CD8-positive, alpha-beta memory T cell (primary cell): ENCODE results near the gene TAF1D. TPM values are rescaled to one million over a fixed set of nuclear protein-coding genes. Genes with fewer than 3 reads are reported as not detected.

Source experiments
- CTCF ChIA-PET: fragments of 350-600 bp; sonication (Branson Sonifier 250); formaldehyde crosslinking; loops from one replicate; lab custom pipeline; 2021; ENCODE audit warnings: antibody characterized with exemption; lab: Charles Lee
- POLR2A ChIA-PET: fragments of 350-600 bp; sonication (Branson Sonifier 250); formaldehyde crosslinking; loops from one replicate; lab custom pipeline; 2021; ENCODE audit warnings: antibody characterized with exemption; lab: Charles Lee
- DNase-seq, 5 donors: peaks; one replicate each; pipeline versions ENCODE4 v3.0.0 to v3.0.0-alpha.2; 2020 to 2022; ENCODE audit warnings: mixed read lengths in 1 of 5
- H3K27ac ChIP-seq: one replicate; pipeline ENCODE4 v1.7.0; 2013; ENCODE audit warnings: low read depth, mild to moderate bottlenecking, low read length, moderate library complexity
- H3K27me3 ChIP-seq: 2 replicates; pipeline ENCODE4 v1.7.0; 2013; ENCODE audit warnings: low read length, mild to moderate bottlenecking; ENCODE audit not compliant: insufficient read depth, poor library complexity, severe bottlenecking
- H3K36me3 ChIP-seq: 2 replicates; pipeline ENCODE4 v1.7.0; 2013; ENCODE audit warnings: mild to moderate bottlenecking, low read length, moderate library complexity; ENCODE audit not compliant: insufficient read depth
- H3K4me1 ChIP-seq: 2 replicates; pipeline ENCODE4 v1.7.0; 2013; ENCODE audit warnings: mild to moderate bottlenecking, low read length, moderate library complexity; ENCODE audit not compliant: insufficient read depth
- H3K4me3 ChIP-seq: 2 replicates; pipeline ENCODE4 v1.7.0; 2013; ENCODE audit warnings: mild to moderate bottlenecking, low read length
- H3K9me3 ChIP-seq: 2 replicates; pipeline ENCODE4 v1.7.0; 2013; ENCODE audit warnings: mild to moderate bottlenecking, low read length
- H3K27ac Mint-ChIP-seq, 8 donors: one replicate each; pipeline ENCODE4 v1.8.0; 2020 to 2021; ENCODE audit warnings: mixed read lengths in 8 of 8, mild to moderate bottlenecking in 6 of 8, inconsistent platforms in 3 of 8, moderate library complexity in 3 of 8
- H3K27me3 Mint-ChIP-seq, 2 donors: one replicate each; pipeline ENCODE4 v1.8.0; 2020 to 2021; ENCODE audit warnings: mixed read lengths in 2 of 2, mild to moderate bottlenecking in 1 of 2, moderate library complexity in 1 of 2
- H3K36me3 Mint-ChIP-seq, 3 donors: one replicate each; pipeline ENCODE4 v1.8.0; 2020 to 2021; ENCODE audit warnings: mixed read lengths in 3 of 3, inconsistent platforms in 1 of 3, mild to moderate bottlenecking in 1 of 3
- H3K4me1 Mint-ChIP-seq, 3 donors: one replicate each; pipeline ENCODE4 v1.8.0; 2020 to 2021; ENCODE audit warnings: mixed read lengths in 3 of 3, inconsistent platforms in 1 of 3, mild to moderate bottlenecking in 1 of 3
- H3K4me3 Mint-ChIP-seq, 7 donors: one replicate each; pipeline ENCODE4 v1.8.0; 2020 to 2021; ENCODE audit warnings: mixed read lengths in 7 of 7, mild to moderate bottlenecking in 6 of 7, moderate library complexity in 4 of 7, inconsistent platforms in 2 of 7
- H3K9me3 Mint-ChIP-seq, 5 donors: one replicate each; pipeline ENCODE4 v1.8.0; 2020 to 2022; ENCODE audit warnings: mixed read lengths in 5 of 5, mild to moderate bottlenecking in 3 of 5, moderate library complexity in 2 of 5, inconsistent platforms in 1 of 5
- polyA plus RNA-seq: library from polyadenylated mRNA; unstranded; fragments of 300-500 nt; fragmentation: Illumina TruSeq; gene quantifications from one replicate; pipeline ENCODE4 v1.2.3, GENCODE V29; 2021
- total RNA-seq, 2 experiments: library from RNA; stranded (reverse); gene quantifications; one replicate each; pipeline ENCODE4 v1.2.3, GENCODE V29; 2021

Gene TAF1D
- total and polyA plus RNA-seq, 3 experiments from 2014 or later, result 18.0 to 265 (median 249) TPM

- Histone ChIP-seq H3K27ac (no peak overlapping the region), H3K4me3 (peak overlapping the region; percentile 21), H3K9me3 (no peaks in the 10 kb centered on the region), H3K4me1 (peaks cover 76% of the 10 kb centered on the region), H3K27me3 (no peaks in the 10 kb centered on the region), H3K36me3 (peaks cover 52% of the 10 kb centered on the region)
- Mint-ChIP-seq H3K27me3 (peaks cover 0 to 5% of the 10 kb centered on the region in 2 donors), H3K27ac (peak overlapping the region; percentile 76 to 99 (median 90)), H3K4me3 (peak overlapping the region; percentile 88 to 100 (median 100)), H3K4me1 (peaks cover 78 to 88% (median 79%) of the 10 kb centered on the region in 3 donors), H3K9me3 (peaks cover 0 to 1% (median 0%) of the 10 kb centered on the region in 5 donors), H3K36me3 (peaks cover 0 to 82% (median 22%) of the 10 kb centered on the region in 3 donors)
- CTCF ChIA-PET, result interaction anchor here (1.3 to 1.7 kb wide), 3 partner anchors 45 to 77 kb away, joined by 3 to 6 read pairs (median 4); partner anchors contain the start of genes CEP295 and MED17
- POLR2A ChIA-PET, result interaction anchor here (0.5 to 4.6 kb wide), 2 partner anchors 20 to 46 kb away, joined by 4 to 93 read pairs; partner anchors contain the start of gene MED17
- DNase-seq, result no peak
These were observed 2.6 kb downstream of the TAF1D start for GRCh38 chr11:93738647-93739081.

GRCh38 chr11:93737904-93738612, 3.2 kb downstream of the TAF1D start:
- Histone ChIP-seq H3K4me1 (peaks cover 82% of the 10 kb centered on the region), H3K36me3 (peaks cover 58% of the 10 kb centered on the region), H3K9me3 (no peaks in the 10 kb centered on the region), H3K27ac (no peak overlapping the region), H3K27me3 (no peaks in the 10 kb centered on the region), H3K4me3 (peak overlapping the region; percentile 21)
- H3K27me3 Mint-ChIP-seq, result peaks cover 0 to 5% of the 10 kb centered on the region in 2 donors
- CTCF ChIA-PET, result interaction anchor here (1.3 to 1.7 kb wide), 3 partner anchors 46 to 76 kb away, joined by 3 to 6 read pairs (median 4); partner anchors contain the start of genes CEP295 and MED17
- peaks cover 82 to 93% (median 83%) of the 10 kb centered on the region in 3 donors for H3K4me1 Mint-ChIP-seq
- peak overlapping the region; percentile 88 to 100 (median 100) for H3K4me3 Mint-ChIP-seq
- peak overlapping the region; percentile 71 to 99 (median 90) for H3K27ac Mint-ChIP-seq
- peaks cover 0 to 1% (median 0%) of the 10 kb centered on the region in 5 donors for H3K9me3 Mint-ChIP-seq
- peaks cover 0 to 86% (median 24%) of the 10 kb centered on the region in 3 donors for H3K36me3 Mint-ChIP-seq
- POLR2A ChIA-PET, result interaction anchor here (0.6 to 4.6 kb wide), 2 partner anchors 47 to 1967 kb away, joined by 3 to 93 read pairs; partner anchors contain the start of gene MED17
- DNase-seq, result no peak

GRCh38 chr11:93736129-93736528, 5.2 kb downstream of the TAF1D start:
- Histone ChIP-seq H3K9me3 (no peaks in the 10 kb centered on the region), H3K36me3 (peaks cover 74% of the 10 kb centered on the region), H3K4me1 (peaks cover 72% of the 10 kb centered on the region), H3K27me3 (no peaks in the 10 kb centered on the region), H3K4me3 (no peak overlapping the region), H3K27ac (no peak overlapping the region)
- Mint-ChIP-seq H3K4me1 (peaks cover 74 to 94% (median 88%) of the 10 kb centered on the region in 3 donors), H3K27ac (peak overlapping the region in 7 of 8 donors; percentile 45 to 84 (median 75)), H3K27me3 (peaks cover 0 to 2% of the 10 kb centered on the region in 2 donors), H3K4me3 (peak overlapping the region in 5 of 7 donors; percentile 1 to 42 (median 29)), H3K9me3 (no peaks in the 10 kb centered on the region), H3K36me3 (peaks cover 0 to 96% (median 24%) of the 10 kb centered on the region in 3 donors)
- ChIA-PET POLR2A (no interaction called here), CTCF (interaction anchor here (0.9 to 1.3 kb wide), 2 partner anchors 48 to 102 kb away, joined by 3 read pairs; partner anchors contain the start of gene MED17)
- DNase-seq, result no peak

GRCh38 chr11:93735627-93736026, 5.7 kb downstream of the TAF1D start:
- CTCF ChIA-PET, result interaction anchor here (1.3 kb wide), 1 partner anchor 103 kb away, joined by 3 read pairs; no protein-coding TSS in a partner anchor
- Histone ChIP-seq H3K27ac (no peak overlapping the region), H3K4me3 (no peak overlapping the region), H3K27me3 (no peaks in the 10 kb centered on the region), H3K36me3 (peaks cover 78% of the 10 kb centered on the region), H3K4me1 (peaks cover 72% of the 10 kb centered on the region), H3K9me3 (no peaks in the 10 kb centered on the region)
- H3K36me3 Mint-ChIP-seq, result peaks cover 0 to 96% (median 24%) of the 10 kb centered on the region in 3 donors
- DNase-seq, result no peak
- peak overlapping the region; percentile 45 to 80 (median 70) for H3K27ac Mint-ChIP-seq
- no peaks in the 10 kb centered on the region for H3K27me3 Mint-ChIP-seq
- peak overlapping the region in 2 of 7 donors; percentile 32 for H3K4me3 Mint-ChIP-seq
- H3K9me3 Mint-ChIP-seq, result no peaks in the 10 kb centered on the region
- POLR2A ChIA-PET, result no interaction called here
- H3K4me1 Mint-ChIP-seq, result peaks cover 71 to 92% (median 86%) of the 10 kb centered on the region in 3 donors

GRCh38 chr11:93734427-93735222, 6.7 kb downstream of the TAF1D start:
- peaks cover 0 to 98% (median 29%) of the 10 kb centered on the region in 3 donors for H3K36me3 Mint-ChIP-seq
- Histone ChIP-seq H3K27me3 (no peaks in the 10 kb centered on the region), H3K4me3 (no peak overlapping the region), H3K36me3 (peaks cover 78% of the 10 kb centered on the region), H3K4me1 (peaks cover 63% of the 10 kb centered on the region), H3K9me3 (no peaks in the 10 kb centered on the region), H3K27ac (no peak overlapping the region)
- peak overlapping the region in 5 of 7 donors; percentile 11 to 22 (median 17) for H3K4me3 Mint-ChIP-seq
- ChIA-PET POLR2A (no interaction called here), CTCF (no interaction called here)
- H3K27ac Mint-ChIP-seq, result peak overlapping the region; percentile 49 to 77 (median 60)
- no peak for DNase-seq
- H3K27me3 Mint-ChIP-seq, result no peaks in the 10 kb centered on the region
- no peaks in the 10 kb centered on the region for H3K9me3 Mint-ChIP-seq
- H3K4me1 Mint-ChIP-seq, result peaks cover 63 to 82% (median 76%) of the 10 kb centered on the region in 3 donors

- Histone ChIP-seq H3K36me3 (peaks cover 80% of the 10 kb centered on the region), H3K4me1 (peaks cover 52% of the 10 kb centered on the region), H3K4me3 (no peak overlapping the region), H3K27ac (no peak overlapping the region), H3K9me3 (no peaks in the 10 kb centered on the region), H3K27me3 (no peaks in the 10 kb centered on the region)
- H3K9me3 Mint-ChIP-seq, result no peaks in the 10 kb centered on the region
- ChIA-PET CTCF (no interaction called here), POLR2A (no interaction called here)
- DNase-seq, result no peak
- H3K36me3 Mint-ChIP-seq, result peaks cover 0 to 98% (median 35%) of the 10 kb centered on the region in 3 donors
- peak overlapping the region in 7 of 8 donors; percentile 47 to 78 (median 75) for H3K27ac Mint-ChIP-seq
- no peaks in the 10 kb centered on the region for H3K27me3 Mint-ChIP-seq
- peaks cover 52 to 70% (median 64%) of the 10 kb centered on the region in 3 donors for H3K4me1 Mint-ChIP-seq
- no peak overlapping the region for H3K4me3 Mint-ChIP-seq
These were observed 7.8 kb downstream of the TAF1D start for GRCh38 chr11:93733474-93733873.

GRCh38 chr11:93732237-93732892, 8.9 kb downstream of the TAF1D start:
- Mint-ChIP-seq H3K4me1 (peaks cover 43 to 59% (median 53%) of the 10 kb centered on the region in 3 donors), H3K9me3 (no peaks in the 10 kb centered on the region), H3K27me3 (no peaks in the 10 kb centered on the region), H3K4me3 (no peak overlapping the region), H3K27ac (peak overlapping the region in 4 of 8 donors; percentile 1 to 59 (median 33)), H3K36me3 (peaks cover 0 to 97% (median 32%) of the 10 kb centered on the region in 3 donors)
- ChIA-PET CTCF (no interaction called here), POLR2A (no interaction called here)
- no peaks in the 10 kb centered on the region for H3K9me3 ChIP-seq
- no peaks in the 10 kb centered on the region for H3K27me3 ChIP-seq
- H3K27ac ChIP-seq, result no peak overlapping the region
- H3K4me1 ChIP-seq, result peaks cover 41% of the 10 kb centered on the region
- H3K36me3 ChIP-seq, result peaks cover 73% of the 10 kb centered on the region
- H3K4me3 ChIP-seq, result no peak overlapping the region
- no peak for DNase-seq
